HFF-Myc (cell line): ENCODE data around the gene ANKS3.
A peak's percentile ranks its signal among the peaks of the same experiment; 100 is the strongest.
"Not testable (repeated sequence)": the region's sequence is repeated elsewhere in the genome, so short reads cannot be mapped to it uniquely, and the experiment has no call there.

ENCODE experiments used
- DNase-seq: peaks from one replicate; pipeline ENCODE4 v3.0.0-alpha.2; 2011; ENCODE audit warnings: low read depth; ENCODE audit errors: extremely low read depth
- H3K4me3 ChIP-seq: replicated peaks from 2 replicates; pipeline ENCODE4 v1.5.1; 2011; ENCODE audit warnings: low read depth, mild to moderate bottlenecking, control low read depth, low read length
- CTCF ChIP-seq: IDR thresholded peaks from 2 replicates; pipeline ENCODE4 v1.5.1; 2012; ENCODE audit warnings: mild to moderate bottlenecking, low read depth, low read length, control low read depth; ENCODE audit errors: missing control alignments

The ANKS3 gene

GRCh38 chr16:4654011-4654963 lies 79.8 kb downstream of the ANKS3 start:
- DNase-seq = no peak
- TF ChIP-seq CTCF = no peak
- no peak overlapping the region for H3K4me3 ChIP-seq

DNA sequence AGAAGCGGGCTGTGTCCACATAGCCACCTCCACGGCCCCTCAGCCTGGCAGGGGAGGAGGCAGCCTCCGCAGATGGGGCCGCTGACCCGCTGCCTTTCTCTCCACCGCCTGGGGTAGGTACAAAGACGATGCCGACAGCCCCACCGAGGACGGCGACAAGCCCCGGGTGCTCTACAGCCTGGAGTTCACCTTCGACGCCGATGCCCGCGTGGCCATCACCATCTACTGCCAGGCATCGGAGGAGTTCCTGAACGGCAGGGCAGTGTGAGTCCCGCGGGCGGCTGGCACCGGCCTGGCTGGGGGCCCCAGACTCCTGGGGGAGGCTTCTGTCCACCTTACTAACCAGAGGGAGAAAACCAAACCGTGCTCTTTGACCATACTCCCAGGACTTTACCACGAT lies 81.5 kb downstream of the ANKS3 start:
- H3K4me3 ChIP-seq = no peak overlapping the region
- TF ChIP-seq CTCF = no peak
- no peak for DNase-seq

GRCh38 chr16:4651827-4652226 lies 82.2 kb downstream of the ANKS3 start:
- DNase-seq = no peak
- H3K4me3 ChIP-seq = no peak overlapping the region
- no peak for TF ChIP-seq CTCF

DNA sequence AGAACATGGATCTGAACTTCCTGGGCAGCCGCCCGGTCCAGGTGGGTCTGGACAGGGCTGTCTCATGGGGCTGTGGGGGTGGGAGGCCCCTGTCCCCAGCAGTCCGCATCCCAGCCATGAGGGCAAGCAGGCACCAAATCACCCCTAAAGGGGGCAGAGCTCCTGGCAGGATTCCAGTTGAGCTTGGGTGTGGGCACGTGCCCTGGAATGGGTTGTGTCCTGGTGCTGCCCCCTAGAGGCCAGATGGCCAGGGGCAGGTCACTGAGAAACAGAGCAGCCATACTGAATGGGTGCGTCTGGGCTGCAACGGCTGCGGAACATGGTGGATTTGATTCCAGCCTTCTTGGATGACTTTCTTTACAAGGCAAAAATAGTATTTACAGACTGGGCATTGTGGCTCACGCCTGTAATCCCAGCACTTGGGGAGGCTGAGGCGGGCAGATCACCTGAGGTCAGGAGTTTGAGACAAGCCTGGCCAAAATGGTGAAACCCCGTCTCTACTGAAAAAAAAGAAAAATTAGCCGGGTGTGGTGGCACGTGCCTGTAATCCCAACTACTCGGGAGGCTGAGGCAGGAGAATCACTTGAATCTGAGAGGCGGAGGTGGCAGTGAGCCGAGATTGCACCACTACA lies 83.5 kb downstream of the ANKS3 start:
- H3K4me3 ChIP-seq, DNase-seq: not testable (repeated sequence)
- TF ChIP-seq CTCF = peak; percentile 83

DNA sequence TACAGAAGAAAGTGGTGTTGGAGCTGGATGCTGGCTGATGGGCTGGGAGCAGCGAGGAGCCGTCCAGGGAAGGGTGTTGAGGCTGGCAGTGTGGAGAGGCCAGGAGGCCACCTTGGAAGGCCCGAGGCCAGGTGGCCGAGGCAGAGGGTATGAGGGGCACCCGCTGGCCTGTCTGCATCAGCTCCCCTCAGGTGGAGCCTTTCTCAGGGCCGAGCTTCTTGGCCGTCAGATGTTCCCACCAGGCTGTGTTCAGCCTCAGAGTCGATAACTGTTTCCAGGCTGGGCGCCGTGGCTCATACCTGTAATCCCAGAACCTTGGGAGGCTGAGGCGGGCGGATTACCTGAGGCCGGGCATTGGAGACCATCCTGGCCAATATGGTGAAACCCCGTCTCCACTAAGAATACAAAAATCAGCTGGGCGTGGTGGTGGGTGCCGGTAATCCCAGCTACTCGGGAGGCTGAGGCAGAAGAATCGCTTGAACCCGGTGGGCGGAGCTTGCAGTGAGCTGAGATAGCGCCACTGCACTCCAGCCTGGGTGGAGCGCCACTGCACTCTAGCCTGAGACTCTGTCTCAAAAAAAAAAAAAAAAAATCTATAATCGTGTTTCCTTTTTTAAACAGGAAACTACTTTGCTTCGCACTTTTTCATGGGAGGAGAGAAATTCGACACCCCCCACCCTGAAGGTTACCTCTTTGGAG lies 84.2 kb downstream of the ANKS3 start:
- no peak for TF ChIP-seq CTCF
- DNase-seq = no peak
- H3K4me3 ChIP-seq = no peak overlapping the region

GRCh38 chr16:4648917-4649316 lies 85.2 kb downstream of the ANKS3 start:
- no peak overlapping the region for H3K4me3 ChIP-seq
- DNase-seq = no peak
- TF ChIP-seq CTCF = no peak
